Activated T-cell treated with anti-CD3 and anti-CD28 coated beads, Interleukin-2, amount 50 U/mL, for 72 hours (primary cell): ENCODE data around the gene ONECUT3. TPM values are rescaled to one million over a fixed set of nuclear protein-coding genes. Genes with fewer than 3 reads are reported as not detected.

Experiments
- ATAC-seq, 2 donors: fragments of 150-1000 bp; cut with Tn5 transposase; replicated peaks in 1 of 2; 2 replicates each; pipeline ENCODE4 v1.10.0; 2021; ENCODE audit warnings: moderate library complexity in 2 of 2, mild to moderate bottlenecking in 1 of 2
- DNase-seq, 2 donors: peaks; one replicate each; pipeline ENCODE4 v3.0.0; 2021 to 2022; ENCODE audit warnings: mixed read lengths in 1 of 2
- H3K27ac Mint-ChIP-seq: one replicate; pipeline ENCODE4 v1.8.0; 2022; ENCODE audit warnings: mild to moderate bottlenecking, moderate library complexity, mixed read lengths
- H3K27me3 Mint-ChIP-seq: one replicate; pipeline ENCODE4 v1.8.0; 2022; ENCODE audit warnings: low read depth, mixed read lengths
- H3K36me3 Mint-ChIP-seq, 2 donors: one replicate each; pipeline ENCODE4 v1.8.0; 2022; ENCODE audit warnings: mixed read lengths in 2 of 2, mild to moderate bottlenecking in 1 of 2; ENCODE audit not compliant: insufficient read depth in 2 of 2
- H3K4me1 Mint-ChIP-seq: one replicate; pipeline ENCODE4 v1.8.0; 2022; ENCODE audit warnings: low read depth, mixed read lengths
- H3K4me3 Mint-ChIP-seq, 2 donors: one replicate each; pipeline ENCODE4 v1.8.0; 2022; ENCODE audit warnings: mild to moderate bottlenecking in 2 of 2, mixed read lengths in 2 of 2, moderate library complexity in 2 of 2
- H3K9me3 Mint-ChIP-seq, 2 donors: one replicate each; pipeline ENCODE4 v1.8.0; 2022; ENCODE audit warnings: mixed read lengths in 2 of 2
- total RNA-seq, 2 donors: library from RNA; stranded (reverse); gene quantifications; one replicate each; pipeline ENCODE4 v1.2.3, GENCODE V29; 2022

The ONECUT3 gene
- total RNA-seq, 2 donors from 2014 or later: not detected

DNA sequence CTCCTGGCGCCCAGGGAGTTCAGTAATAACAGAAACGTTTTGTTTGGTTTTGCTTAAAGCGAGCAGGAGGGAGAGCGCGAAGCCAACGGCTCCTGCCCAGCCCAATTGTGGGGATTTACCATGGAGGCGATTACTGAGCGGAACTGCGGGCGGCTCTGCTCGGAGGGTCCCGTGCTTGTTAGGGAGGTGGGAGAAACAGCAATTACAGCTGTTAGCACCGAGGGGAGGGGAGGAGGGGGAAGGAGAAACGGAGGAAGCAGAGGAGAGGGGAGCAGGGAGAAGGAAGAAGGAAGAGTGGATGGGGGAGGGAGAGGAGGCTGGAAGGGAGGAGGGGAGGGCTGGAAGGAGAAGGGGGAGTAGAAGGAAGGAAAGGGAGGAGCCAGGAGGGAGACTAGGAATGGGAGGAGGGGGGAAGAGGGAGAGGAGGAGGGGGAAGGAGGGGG is 7.7 kb upstream of the ONECUT3 start:
- Mint-ChIP-seq H3K4me1 (peaks cover 14% of the 10 kb centered on the region), H3K27ac (no peak overlapping the region)
- ATAC-seq: no peak

GRCh38 chr19:1746401-1747284 is 6.7 kb upstream of the ONECUT3 start:
- DNase-seq: no peak
- H3K36me3 Mint-ChIP-seq: no peaks in the 10 kb centered on the region
- H3K27ac Mint-ChIP-seq: no peak overlapping the region
- ATAC-seq: peak; percentile 10 to 44
- H3K4me1 Mint-ChIP-seq: peaks cover 14% of the 10 kb centered on the region
- peaks cover 35% of the 10 kb centered on the region for H3K27me3 Mint-ChIP-seq
- no peaks in the 10 kb centered on the region for H3K9me3 Mint-ChIP-seq
- no peak overlapping the region for H3K4me3 Mint-ChIP-seq

More for the DNA sequence above, 7.7 kb upstream of the ONECUT3 start:
- Mint-ChIP-seq H3K36me3 (no peaks in the 10 kb centered on the region), H3K4me3 (no peak overlapping the region), H3K27me3 (peaks cover 25% of the 10 kb centered on the region), H3K9me3 (no peaks in the 10 kb centered on the region)
- no peak for DNase-seq

DNA sequence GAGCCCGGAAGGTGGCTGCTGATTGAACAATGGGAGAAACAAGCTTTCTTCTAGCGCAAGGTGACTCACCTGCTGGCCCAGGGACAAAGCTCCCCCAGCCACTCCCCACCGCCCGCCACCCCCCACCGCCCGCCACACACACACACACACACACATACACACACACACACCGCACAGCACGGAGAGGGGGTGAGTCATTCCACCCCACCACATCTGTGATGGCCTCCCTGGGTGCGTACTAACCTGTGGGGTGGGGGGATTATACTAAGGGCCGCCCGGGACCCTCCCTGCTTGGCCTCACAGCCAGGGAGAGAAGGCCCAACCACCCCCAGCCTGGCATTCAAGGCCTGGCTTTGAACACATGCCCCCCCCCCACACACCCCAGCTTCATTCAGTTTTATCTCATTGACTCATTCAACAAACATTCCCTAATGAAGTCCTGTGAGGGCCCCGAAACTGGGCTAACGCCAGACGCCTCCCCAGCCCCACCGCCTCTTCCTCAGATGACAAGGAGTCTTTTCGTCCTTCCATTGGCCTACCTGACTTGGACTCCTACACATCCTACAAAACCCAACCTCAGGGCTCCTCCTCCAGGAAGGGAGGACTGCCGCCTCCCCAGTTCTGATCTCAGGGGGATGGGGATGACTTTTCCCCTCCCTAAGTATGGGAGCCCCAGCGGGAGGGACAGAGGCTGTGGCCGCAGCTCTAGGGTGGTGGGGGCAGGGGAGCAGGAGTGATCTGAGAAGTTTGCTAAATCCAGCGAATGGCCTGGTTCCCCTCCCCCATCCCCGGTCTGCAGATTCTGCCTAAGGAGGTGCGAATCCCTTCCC is 5.8 kb upstream of the ONECUT3 start:
- ATAC-seq: peak; percentile 83 to 85
- Mint-ChIP-seq H3K4me1 (peaks cover 14% of the 10 kb centered on the region), H3K27ac (no peak overlapping the region), H3K4me3 (peak overlapping the region; percentile 39 to 57), H3K9me3 (no peaks in the 10 kb centered on the region), H3K36me3 (no peaks in the 10 kb centered on the region), H3K27me3 (peaks cover 44% of the 10 kb centered on the region)
- DNase-seq: peak; percentile 45 to 70

- ATAC-seq (no peak), DNase-seq (no peak)
- no peaks in the 10 kb centered on the region for H3K36me3 Mint-ChIP-seq
- no peaks in the 10 kb centered on the region for H3K9me3 Mint-ChIP-seq
- peaks cover 14% of the 10 kb centered on the region for H3K4me1 Mint-ChIP-seq
- peak overlapping the region; percentile 14 to 57 for H3K4me3 Mint-ChIP-seq
- peaks cover 50% of the 10 kb centered on the region for H3K27me3 Mint-ChIP-seq
- H3K27ac Mint-ChIP-seq: no peak overlapping the region
Observed at GRCh38 chr19:1748115-1748872, 5.0 kb upstream of the ONECUT3 start.

- Mint-ChIP-seq H3K27ac (no peak overlapping the region), H3K27me3 (peaks cover 50% of the 10 kb centered on the region), H3K4me1 (peaks cover 14% of the 10 kb centered on the region), H3K4me3 (no peak overlapping the region), H3K36me3 (no peaks in the 10 kb centered on the region), H3K9me3 (no peaks in the 10 kb centered on the region)
- ATAC-seq (no peak), DNase-seq (no peak)
Observed at GRCh38 chr19:1748873-1749341, 4.4 kb upstream of the ONECUT3 start.

GRCh38 chr19:1749373-1750342 is 3.6 kb upstream of the ONECUT3 start:
- no peak overlapping the region for H3K27ac Mint-ChIP-seq
- peaks cover 14% of the 10 kb centered on the region for H3K4me1 Mint-ChIP-seq
- ATAC-seq (no peak), DNase-seq (no peak)
- no peaks in the 10 kb centered on the region for H3K36me3 Mint-ChIP-seq
- H3K27me3 Mint-ChIP-seq: peaks cover 51% of the 10 kb centered on the region
- no peaks in the 10 kb centered on the region for H3K9me3 Mint-ChIP-seq
- peak overlapping the region in 1 of 2 donors; percentile 43 for H3K4me3 Mint-ChIP-seq

- H3K4me1 Mint-ChIP-seq: peaks cover 17% of the 10 kb centered on the region
Observed at GRCh38 chr19:1750343-1751021, 2.8 kb upstream of the ONECUT3 start.

DNA sequence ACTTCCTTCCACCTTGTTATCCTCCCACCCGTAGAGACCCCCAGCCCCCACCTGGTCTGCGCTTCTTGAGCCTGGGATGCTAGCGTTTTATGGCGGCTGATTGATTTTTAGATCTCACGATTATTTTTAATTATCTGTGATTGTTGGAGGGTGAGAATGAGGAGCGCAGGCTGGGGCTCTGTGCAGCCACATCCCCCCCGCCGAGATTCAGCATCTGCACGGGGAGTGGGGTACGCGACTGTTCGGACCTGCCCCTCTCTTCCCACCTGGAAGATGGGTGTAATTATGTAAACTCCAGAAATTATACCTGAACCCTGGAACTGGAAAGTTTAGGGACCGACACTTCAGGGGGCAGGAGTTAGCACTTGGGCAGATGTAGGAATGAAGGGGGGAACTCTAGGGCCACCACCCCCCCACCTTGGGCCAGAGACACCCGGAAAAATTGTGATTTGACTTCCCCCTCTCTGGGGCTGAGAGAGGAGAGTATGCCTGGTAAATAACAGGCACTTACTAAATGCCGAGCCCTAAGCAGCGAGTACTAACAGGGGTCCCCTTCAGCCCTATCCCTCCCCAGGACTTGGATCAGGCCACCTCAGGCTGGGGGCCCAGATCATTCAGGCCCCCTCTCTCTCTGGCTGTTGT is 1.8 kb upstream of the ONECUT3 start:
- Mint-ChIP-seq H3K4me1 (peaks cover 20% of the 10 kb centered on the region), H3K27ac (no peak overlapping the region), H3K27me3 (peaks cover 66% of the 10 kb centered on the region), H3K4me3 (no peak overlapping the region), H3K9me3 (no peaks in the 10 kb centered on the region), H3K36me3 (no peaks in the 10 kb centered on the region)
- ATAC-seq: no peak
- DNase-seq: no peak

More at GRCh38 chr19:1750343-1751021, 2.8 kb upstream of the ONECUT3 start:
- Mint-ChIP-seq H3K36me3 (no peaks in the 10 kb centered on the region), H3K4me3 (peak overlapping the region in 1 of 2 donors; percentile 43), H3K27ac (no peak overlapping the region), H3K9me3 (no peaks in the 10 kb centered on the region), H3K27me3 (peaks cover 59% of the 10 kb centered on the region)
- ATAC-seq (no peak), DNase-seq (no peak)

DNA sequence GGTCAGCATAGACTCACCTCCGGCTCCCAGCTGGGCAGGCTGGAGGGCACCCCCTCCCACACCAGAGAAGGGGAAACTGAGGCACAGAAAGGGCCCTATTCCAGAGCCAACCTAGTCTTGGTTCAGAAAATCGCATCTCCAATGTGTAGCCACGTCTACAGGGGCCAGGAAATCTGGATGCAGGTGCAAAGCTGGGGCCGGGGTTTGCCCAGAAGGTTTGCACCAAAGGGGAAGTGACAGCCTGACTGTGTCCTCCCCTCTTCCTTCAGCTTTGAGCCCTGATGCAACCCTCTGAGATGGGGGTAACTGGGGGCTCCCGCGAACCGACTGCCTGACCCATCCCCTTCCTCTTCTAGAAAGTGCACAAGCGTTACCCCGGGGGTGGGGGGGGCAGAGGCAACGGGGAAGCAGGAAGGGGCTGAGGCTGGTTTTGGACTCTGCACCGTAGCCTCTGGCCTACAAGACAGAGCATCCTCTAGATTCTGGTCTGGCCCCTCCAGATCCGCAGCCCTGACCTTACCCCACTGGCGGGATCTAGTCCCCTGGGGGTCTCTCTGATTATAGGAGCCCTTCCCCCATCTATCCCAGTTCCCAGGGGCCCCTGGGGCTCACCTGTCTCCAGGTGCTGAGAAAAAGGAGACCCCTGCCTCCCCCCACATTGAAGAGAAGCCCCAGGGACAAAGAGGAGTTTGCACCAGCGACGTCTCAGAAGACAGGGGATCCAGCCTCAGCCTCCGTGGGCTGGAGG is 1.1 kb upstream of the ONECUT3 start:
- ATAC-seq: no peak
- peaks cover 66% of the 10 kb centered on the region for H3K27me3 Mint-ChIP-seq
- no peak for DNase-seq
- H3K4me1 Mint-ChIP-seq: peaks cover 20% of the 10 kb centered on the region
- no peaks in the 10 kb centered on the region for H3K36me3 Mint-ChIP-seq
- H3K4me3 Mint-ChIP-seq: no peak overlapping the region
- H3K27ac Mint-ChIP-seq: no peak overlapping the region
- H3K9me3 Mint-ChIP-seq: no peaks in the 10 kb centered on the region

DNA sequence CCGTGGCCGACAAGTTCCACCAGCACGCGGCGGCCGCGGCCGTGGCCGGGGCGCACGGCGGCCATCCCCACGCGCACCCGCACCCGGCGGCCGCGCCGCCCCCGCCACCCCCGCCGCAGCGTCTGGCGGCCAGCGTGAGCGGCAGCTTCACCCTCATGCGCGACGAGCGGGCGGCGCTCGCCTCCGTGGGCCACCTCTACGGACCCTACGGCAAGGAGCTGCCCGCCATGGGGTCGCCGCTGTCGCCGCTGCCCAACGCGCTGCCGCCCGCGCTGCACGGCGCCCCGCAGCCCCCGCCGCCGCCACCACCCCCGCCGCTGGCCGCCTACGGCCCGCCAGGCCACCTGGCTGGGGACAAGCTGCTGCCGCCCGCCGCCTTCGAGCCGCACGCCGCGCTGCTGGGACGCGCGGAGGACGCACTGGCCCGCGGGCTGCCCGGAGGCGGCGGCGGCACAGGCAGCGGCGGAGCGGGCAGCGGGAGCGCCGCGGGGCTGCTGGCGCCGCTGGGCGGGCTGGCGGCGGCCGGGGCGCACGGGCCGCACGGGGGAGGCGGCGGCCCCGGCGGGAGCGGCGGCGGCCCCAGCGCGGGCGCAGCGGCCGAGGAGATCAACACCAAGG is 821 bp downstream of the ONECUT3 start:
- H3K4me1 Mint-ChIP-seq: peaks cover 13% of the 10 kb centered on the region
- no peaks in the 10 kb centered on the region for H3K36me3 Mint-ChIP-seq
- no peak overlapping the region for H3K27ac Mint-ChIP-seq
- DNase-seq (no peak), ATAC-seq (no peak)
- no peak overlapping the region for H3K4me3 Mint-ChIP-seq
- no peaks in the 10 kb centered on the region for H3K9me3 Mint-ChIP-seq
- H3K27me3 Mint-ChIP-seq: peaks cover 70% of the 10 kb centered on the region
